Measurements from ENCODE around the gene TYMP.
A peak's percentile ranks its signal among the peaks of the same experiment; 100 is the strongest.
"Not testable (repeated sequence)": the region's sequence is repeated elsewhere in the genome, so short reads cannot be mapped to it uniquely, and the experiment has no call there.

Gene TYMP

GRCh38 chr22:50562523-50563412 is 33.0 kb upstream of the TYMP start, which contains the start of gene SYCE3:
Gene SYCE3, minus strand, starts transcription at chr22:50562919. Its CDS starts 6,514 bp downstream, at chr22:50556405.
- peak; percentile 98 for DNase-seq

GRCh38 chr22:50561401-50562358 is 31.9 kb upstream of the TYMP start:
- no peak for DNase-seq

GRCh38 chr22:50560034-50560433 is 30.2 kb upstream of the TYMP start:
- no peak for DNase-seq

GRCh38 chr22:50556703-50557102 is 26.9 kb upstream of the TYMP start:
- no peak for DNase-seq

- DNase-seq = no peak
These were observed 23.5 kb upstream of the TYMP start for GRCh38 chr22:50553310-50553709.

GRCh38 chr22:50551160-50551752 is 21.4 kb upstream of the TYMP start:
- no peak for DNase-seq

- no peak for DNase-seq
These were observed 20.6 kb upstream of the TYMP start for GRCh38 chr22:50550395-50550794.

GRCh38 chr22:50548921-50549790 is 19.3 kb upstream of the TYMP start:
- DNase-seq = no peak

GRCh38 chr22:50548040-50548920 is 18.5 kb upstream of the TYMP start:
- DNase-seq = peak; percentile 64

- no peak for DNase-seq
These were observed 17.6 kb upstream of the TYMP start for GRCh38 chr22:50547263-50547985.

- DNase-seq = no peak
These were observed 16.8 kb upstream of the TYMP start for GRCh38 chr22:50546326-50547262.

- DNase-seq = peak; percentile 52
These were observed 15.9 kb upstream of the TYMP start, which contains the start of gene KLHDC7B for GRCh38 chr22:50545522-50546325. Gene KLHDC7B, plus strand, starts transcription at chr22:50545899. Its CDS starts 345 bp downstream, at chr22:50546244.

GRCh38 chr22:50544746-50545253 is 15.0 kb upstream of the TYMP start:
- DNase-seq = peak; percentile 52

GRCh38 chr22:50544078-50544745 is 14.4 kb upstream of the TYMP start:
- DNase-seq = peak; percentile 89

- no peak for DNase-seq
These were observed 12.7 kb upstream of the TYMP start for GRCh38 chr22:50542416-50542927.

GRCh38 chr22:50541667-50542026 is 11.8 kb upstream of the TYMP start:
- DNase-seq = not testable (repeated sequence)

- DNase-seq = no peak
These were observed 10.6 kb upstream of the TYMP start for GRCh38 chr22:50540381-50540780.

All from CD4-positive, alpha-beta T cell treated with Interleukin-10 for 1 hour (primary cell).